Fibroblast of skin of right biceps (primary cell): ENCODE measurements around the gene APOBEC3C.
"Not testable (repeated sequence)": the region's sequence is repeated elsewhere in the genome, so short reads cannot be mapped to it uniquely, and the experiment has no call there.

ENCODE experiments used
- DNase-seq: peaks from one replicate; pipeline ENCODE4 v3.0.0-alpha.2; 2013

Gene APOBEC3C

GRCh38 chr22:39066442-39067276 lies 52.6 kb downstream of the APOBEC3C start:
- DNase-seq = not testable (repeated sequence)

GRCh38 chr22:39068033-39068785 lies 54.2 kb downstream of the APOBEC3C start:
- no peak for DNase-seq
